Fibroblast of skin of scalp (primary cell): Measurements from ENCODE around the gene TANGO2.

Experiments used
- DNase-seq: peaks from one replicate; pipeline ENCODE4 v3.0.0-alpha.2; 2013

Gene TANGO2

DNA sequence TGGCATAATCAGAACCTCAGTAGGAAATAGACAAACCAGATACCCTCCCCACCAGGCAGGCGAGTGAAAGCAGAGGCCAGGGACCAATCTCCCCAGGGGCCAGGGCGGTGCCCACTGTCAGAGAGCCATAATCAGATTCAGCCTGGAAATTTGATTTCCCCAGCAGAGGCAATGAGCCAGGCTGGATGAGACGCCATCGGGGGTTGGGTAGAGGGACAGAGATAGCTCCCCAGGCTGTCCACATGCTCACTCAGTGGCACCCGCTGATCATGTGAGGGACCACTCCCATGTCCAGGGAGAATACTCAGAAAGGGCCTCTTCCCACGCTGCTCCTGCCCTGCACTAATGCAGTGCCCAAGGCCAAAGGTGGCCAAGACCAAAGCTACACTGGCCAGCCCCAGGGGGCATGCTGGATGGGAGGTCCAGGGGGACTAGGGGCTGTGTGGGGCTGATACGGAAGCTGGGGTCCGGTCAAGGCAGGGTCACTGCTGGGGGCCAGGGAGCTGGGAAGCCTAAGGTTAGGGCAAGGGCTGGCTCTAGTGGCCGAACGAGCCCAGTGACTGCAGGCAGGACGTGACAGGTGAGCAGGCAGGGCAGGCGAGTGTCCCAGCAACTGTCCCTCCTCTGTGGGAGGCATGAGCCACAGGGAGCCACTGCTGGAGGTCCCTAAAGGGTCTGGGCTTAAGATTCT is 24.1 kb upstream of the TANGO2 start:
- DNase-seq: no peak

DNA sequence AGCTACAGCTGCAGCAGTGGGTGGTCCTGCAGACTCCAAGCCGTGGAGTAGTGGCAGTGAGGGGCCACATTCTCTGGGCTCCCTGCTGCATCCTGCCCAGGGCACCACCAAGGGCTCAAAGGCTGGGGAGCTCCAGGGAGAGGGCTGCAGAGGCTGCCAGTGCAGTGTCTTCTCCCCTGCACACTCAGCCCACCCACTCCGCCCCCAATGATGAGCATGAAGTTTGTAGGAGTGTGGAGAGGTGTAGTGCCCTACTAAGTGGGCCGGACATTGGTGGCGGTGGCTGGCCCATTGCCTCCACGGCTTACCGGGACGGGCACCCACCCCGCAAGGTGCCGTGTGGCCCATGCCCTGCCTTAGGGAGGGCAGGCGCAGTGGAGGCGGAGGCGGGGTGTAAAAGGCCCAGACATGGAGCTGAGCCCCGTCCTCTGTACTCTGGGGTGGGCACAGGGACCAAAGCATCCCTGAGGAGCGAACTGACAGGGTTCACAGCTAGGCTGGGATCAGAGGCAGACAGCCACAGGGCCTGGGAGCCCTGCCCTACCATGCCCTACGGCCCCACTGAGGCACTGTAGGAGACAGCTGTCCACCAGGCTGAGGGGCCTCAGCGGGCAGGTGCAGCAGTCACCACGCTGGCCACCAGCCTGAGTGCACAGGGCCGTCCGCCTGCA is 23.2 kb upstream of the TANGO2 start:
- no peak for DNase-seq

DNA sequence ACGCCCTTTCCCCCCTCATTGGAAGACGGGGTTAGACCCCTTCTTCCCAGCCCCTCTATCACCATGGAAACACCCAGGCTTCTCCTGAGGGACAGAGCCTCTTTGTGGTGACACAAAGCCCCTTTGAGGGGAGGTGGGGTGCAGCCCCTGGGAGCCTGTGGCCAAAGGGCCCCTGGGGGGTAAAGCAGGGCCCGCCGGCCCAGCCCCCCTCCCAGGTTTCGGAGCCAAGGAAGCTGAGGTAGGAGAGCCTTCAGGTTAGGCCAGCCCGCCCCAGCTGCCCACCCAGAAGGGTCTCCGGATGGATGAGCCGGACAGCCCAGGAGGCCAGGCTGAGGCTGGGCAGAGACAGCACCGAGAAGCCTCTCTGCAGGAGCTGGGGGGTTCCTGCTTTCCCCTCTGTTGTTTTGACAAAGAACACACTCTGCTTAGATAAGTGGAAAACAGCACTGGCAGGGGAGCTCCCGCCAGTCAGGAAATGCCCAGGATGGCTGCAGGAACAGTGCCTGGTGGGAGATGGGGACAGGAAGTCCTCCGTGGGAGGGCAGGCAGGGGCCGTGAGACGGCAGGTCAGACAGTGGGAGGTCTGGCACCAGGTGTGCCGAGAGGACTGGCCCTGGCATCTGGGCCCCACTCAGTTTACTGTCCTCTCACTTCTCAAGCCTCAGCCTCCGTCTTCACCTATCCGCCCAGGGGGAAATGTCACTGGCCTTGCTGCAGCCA is 22.5 kb upstream of the TANGO2 start:
- no peak for DNase-seq

DNA sequence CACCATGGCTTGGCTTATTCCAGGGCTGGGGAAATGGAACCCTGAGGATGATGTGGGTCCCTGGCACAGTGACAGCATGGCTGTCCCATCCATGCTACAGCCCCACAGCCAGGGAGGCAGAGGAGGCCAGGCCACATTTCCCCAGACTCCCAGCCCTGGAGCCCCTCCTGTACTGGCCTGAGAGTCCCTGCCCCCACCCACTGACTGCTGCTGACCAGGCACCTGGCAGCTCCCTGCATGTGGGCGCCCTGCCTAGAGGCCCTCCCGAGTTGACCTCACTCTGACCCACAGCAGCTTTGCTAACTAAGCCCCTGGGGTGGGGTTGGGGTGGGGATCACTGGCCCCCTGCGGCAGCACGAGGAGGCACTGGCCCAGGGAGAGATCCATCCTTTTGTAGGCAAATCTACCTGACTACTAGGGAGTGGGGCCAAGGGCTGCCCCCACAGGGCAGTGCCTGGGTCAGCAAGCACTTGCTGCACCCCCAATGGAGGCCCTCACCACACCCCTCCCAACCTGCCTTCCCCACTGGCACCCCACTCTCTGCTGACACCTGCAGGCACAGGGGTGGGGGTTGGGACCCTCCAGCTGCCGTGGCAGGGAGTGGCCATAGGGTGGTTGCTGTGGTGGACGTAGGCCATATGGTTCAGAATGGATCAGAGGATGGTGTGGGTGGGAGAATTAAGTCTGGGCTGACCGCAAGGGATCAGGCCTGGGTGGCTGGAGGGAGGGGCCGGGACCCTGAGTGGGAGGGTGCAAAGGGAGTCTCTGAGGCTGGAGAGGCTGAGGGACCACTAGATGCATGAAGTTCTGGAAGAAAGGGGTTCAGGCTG is 21.7 kb upstream of the TANGO2 start:
- DNase-seq: no peak

DNA sequence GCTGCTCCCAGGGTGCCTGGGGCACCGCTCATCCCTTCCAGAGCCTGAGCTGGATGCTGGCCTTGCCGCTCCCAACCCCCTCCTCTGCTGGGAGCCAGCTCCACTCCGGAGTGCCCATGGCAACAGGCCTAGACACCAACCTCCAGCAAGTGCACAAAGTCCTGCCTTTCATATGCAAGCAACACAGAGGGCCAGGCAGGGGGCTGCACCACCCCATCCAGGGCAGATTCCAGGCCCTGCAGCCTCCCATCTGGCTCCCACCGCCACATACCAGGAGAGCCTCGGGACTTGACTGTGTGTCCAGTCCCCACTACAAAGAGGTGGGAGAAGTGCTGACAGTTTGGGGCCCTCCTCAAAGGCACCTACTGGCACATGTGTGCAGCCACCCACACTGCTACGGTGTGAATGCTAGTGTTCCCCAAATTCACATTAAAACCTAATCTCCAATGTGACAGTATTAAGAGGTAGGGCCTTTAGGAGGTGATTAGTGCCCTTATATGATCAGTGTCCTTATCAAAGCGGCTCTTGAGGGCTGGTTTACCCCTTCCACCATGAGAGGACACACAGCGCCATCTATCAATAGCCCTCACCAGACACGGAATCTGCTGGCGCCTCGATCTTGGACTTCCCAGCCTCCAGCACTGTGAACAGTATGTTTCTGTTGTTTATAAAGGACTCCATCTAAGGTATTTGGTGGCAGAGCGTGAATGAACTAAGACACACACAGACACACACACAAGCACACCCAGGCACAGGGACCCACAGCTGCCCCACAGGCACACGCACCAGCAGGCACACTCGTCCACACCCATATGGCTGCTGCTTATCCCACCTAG is 20.4 kb upstream of the TANGO2 start:
- DNase-seq: no peak

DNA sequence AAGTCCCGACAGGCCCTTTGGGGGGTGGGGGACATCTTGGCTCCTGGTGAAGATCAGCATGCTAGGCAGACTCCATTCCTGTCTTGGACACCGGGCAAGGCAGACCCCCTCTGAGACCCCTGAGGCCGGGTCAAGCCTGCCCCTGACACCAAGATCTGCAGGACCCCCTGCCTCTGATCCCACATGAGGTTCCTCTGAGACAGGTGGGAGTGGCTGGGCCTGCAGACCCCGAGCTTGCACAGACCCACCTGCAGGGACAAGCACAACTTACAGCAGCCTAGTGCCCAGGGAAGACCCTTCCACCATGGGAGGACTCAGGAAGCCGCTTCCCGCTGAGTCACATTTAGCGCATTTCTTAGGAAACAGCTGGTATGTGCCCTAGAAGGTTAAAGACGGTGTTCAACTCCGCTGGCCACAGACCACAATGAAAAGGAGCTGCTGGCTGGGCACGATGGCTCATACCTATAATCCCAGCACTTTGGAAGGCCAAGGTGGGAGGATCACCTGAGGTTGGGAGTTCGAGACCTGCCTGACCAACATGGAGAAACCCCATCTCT is 19.8 kb upstream of the TANGO2 start:
- DNase-seq: no peak

DNA sequence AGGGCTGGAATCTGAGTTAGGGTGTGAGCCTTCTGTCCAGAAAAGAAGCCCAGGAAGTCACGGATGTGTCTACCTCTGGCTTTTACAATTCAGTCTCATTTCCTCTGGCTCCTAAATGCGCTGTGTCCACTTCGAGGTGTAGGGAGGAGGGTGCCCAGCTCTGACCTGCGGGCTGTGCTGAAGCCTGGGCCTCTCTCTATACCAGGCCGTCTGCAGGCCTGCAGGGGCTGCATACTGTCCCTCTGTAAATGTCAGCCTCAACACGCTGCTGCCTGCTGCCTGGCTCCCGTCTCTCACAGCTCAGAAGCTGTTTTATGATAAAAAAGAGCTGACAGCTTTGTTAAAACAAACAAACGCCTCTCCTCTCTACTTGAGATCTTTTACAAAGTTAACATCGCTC is 18.8 kb upstream of the TANGO2 start:
- DNase-seq: no peak

DNA sequence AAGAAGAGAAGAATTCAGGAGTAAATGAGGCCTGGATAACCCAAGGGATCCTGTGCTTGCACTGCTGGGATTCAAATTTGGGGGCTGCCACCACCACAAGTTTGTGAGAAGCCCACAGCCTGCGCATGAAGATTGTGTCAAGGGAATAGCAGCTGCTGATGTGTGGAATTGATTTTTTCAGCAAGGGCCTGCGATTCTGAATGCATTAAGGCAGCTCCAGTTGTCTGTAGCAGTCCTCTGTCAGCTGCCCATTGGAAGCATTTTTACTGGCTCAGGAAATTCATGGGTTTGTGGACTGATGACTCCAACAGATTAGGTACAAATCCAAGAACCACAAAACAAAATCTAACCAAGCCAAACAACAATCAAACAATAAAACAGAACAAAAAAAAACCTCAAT is 18.3 kb upstream of the TANGO2 start:
- DNase-seq: no peak

DNA sequence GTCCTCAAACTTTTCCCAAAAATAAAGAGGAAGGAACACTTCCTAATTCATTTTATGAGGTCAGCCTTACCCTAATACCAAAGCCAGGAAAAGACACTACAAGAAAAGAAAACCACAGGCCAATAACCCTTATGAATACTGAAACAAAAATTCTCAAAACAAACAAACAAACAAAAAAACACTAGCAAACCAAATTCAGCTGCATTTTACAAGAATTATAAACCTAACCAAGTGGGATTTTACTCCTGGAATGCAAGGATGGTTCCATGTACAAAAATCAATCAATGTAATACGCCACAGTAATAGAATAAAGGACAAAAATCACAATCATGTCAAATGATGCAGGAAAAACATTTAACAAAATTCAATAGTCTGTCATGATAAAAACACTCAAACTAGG is 17.6 kb upstream of the TANGO2 start:
- no peak for DNase-seq

DNA sequence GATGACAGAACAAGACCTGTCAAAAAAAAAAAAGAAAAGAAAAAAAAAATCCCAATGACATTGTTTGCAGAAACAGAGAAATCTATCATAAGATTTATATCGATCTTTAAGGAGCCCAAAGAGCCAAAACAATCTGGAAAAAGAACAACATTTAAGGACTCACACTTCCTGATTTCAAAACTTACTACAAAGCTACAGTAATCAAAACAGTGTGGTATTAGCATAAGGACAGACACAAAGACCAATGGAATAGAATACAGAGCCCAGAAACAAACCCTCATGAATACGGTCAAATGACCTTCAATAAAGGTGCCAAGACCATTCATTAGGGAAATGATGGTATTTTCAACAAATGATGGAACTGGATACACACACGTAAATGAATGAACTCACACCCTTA is 16.4 kb upstream of the TANGO2 start:
- no peak for DNase-seq

DNA sequence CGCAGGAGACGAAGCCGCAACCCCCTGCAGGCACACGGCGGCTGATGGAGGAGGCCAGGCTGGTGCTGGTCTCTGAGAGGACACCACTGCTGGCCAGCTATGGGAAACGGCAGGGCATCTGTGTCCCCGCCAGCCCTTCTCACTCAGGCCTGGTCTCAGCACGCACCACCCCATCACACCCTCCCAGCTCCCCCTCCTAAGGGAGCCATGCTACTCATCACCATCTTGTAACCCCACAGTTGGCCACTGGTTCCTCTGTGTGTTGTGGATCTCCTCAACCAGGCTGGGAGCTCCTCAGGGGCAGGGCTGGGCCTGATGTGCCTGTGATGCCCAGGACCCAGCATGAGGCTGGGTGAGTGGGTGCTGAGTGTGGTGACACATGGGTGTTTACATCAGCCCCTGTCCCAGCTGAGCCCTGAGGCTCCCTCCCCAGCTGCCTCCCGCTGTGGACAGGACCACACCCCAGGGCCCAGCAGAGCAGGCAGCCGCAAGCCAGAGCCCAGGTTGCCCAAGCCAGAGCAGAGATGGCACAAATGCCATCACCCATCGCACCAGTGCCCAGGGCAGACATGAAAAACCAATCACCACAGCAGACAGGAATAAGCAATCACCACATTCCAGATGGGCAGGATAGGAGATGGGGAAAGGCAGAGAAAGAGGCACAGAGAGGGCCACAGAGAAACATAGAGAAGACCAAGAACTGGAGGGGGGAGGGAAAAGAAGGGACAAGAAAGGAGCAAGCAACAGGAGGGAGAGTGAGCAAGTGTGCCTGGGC is 12.5 kb upstream of the TANGO2 start:
- no peak for DNase-seq

DNA sequence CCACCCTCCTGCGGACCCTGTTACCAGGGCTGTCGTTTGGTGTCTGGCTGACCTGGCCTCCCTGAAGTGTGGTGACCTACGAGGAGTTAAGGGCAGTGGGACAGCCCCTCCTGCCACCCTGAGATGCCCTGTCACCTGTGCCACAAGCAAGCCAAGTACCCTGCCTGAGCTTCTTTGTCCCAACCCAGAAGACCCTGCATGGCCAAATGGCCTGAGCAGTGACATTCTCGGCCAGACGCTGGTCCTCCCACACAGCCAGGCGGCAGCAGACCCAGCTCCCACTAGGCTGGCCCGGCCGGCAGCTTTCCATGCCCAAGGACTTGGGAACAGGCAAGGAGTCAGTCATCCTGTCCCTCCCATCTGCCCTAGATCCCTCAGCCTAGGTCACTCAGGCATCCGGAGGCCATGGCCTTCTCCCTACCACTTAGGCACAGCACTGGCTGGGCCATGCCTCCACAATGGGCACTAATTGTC is 11.9 kb upstream of the TANGO2 start:
- no peak for DNase-seq

DNA sequence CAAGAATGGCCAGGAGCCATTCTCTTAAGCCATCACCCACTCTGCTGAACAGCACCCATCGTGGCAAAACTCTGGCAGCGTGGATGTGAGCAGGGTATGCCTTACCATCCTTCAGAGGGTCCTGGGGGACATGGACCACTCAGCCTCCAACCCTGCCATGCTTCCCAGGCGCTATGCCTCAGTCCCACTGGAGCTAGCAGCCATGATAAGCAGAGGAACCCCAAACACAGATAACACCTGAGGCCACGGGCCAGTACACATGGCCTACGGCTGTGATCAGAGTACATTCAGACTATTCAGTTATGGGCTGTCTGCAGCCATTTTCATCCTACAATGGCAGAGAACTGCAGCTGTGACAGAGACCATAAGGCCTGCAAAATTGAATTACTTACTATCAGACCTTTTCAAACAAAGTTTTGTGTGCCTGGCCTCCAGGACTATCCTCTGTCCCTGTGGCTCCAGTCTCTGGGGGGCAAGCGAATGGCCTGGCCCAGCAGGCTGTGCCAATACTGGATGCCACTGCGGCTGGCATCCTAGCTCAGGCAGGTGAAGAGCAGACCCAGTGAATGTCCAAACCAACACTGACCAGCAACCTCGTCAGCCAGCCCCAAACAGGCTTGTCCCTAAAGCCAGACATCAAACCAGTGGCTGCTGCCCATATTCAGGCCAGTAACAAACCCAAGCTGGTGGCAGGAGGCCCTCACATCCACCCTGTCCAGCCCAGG is 11.2 kb upstream of the TANGO2 start:
- no peak for DNase-seq

DNA sequence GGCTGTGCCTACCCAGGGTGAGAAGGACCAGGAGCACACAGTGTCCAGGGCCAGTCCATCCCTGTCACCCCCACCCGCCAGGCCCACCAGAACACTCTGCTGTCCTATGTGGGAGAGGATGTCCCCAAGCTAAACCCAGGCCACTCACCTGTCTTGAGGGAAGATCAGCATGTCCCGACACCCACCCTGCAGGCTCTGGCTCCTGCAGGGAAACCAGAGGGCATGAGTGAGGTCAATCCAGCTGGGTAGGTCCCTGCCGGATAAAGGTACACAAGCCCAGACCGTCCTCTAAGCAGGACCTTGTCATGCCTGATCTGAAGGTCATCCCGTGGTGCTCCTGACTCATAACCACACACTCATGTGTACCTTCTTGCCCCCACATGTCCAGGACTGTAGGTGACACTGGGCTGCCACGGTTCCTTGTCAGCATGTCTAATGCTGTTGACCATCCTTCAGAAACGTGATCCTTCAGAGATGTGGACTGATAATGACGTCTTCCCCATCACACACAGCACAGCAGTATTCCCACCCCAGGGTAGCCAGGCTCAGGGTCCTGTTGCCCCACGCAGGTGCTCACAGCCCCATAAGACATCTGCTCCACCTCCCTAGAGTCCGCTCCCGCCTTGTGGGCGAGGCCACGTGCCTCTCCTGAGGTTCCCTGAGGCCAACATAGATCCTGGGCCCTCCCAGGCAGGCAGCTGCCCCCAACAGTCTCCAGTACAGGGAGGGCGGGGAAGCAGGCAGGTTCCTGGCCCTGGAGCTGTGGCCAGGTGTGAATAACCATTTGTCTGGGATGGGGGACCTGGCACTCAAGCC is 10.4 kb upstream of the TANGO2 start:
- no peak for DNase-seq

DNA sequence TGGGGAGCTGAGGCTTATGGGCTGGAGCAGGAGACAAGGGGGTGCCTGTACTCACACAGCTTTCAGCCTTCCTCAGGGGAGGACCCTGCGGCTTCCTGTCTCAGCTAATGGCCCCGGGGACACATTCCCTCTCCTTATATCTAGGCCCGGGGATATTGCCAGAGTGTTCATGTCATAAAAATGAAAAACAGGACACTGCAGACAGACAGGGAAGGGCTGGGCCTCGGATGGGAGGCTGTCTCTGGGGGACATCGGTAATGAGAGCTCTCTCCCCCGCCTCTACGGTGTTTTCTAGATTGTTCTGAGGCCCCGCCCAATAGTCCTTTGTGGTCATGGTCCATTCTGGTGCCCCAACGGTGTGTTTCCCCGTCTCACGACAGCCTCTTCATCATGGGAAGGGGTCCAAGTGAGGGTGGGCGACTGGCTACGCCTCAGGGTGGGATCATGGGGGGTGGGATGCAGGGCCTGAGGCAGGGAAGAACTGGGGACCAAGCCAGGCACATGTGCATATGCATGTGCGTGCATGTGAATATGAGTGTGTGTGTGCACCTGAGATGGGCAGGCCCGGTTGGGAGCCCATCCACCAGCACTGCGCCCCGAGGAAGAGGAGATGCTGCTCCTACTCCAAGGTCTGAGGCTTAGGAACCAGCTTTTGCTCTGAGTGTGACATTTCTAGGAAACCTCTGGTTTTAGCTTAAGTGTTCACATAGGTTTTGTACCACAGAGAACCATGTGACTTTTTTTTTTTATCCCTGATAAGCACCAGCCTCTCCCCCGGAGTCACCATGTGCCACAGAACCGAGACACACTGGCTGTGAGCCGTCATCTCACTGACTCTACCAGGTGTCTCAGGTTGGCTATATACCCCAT is 9.6 kb upstream of the TANGO2 start:
- DNase-seq: no peak

DNA sequence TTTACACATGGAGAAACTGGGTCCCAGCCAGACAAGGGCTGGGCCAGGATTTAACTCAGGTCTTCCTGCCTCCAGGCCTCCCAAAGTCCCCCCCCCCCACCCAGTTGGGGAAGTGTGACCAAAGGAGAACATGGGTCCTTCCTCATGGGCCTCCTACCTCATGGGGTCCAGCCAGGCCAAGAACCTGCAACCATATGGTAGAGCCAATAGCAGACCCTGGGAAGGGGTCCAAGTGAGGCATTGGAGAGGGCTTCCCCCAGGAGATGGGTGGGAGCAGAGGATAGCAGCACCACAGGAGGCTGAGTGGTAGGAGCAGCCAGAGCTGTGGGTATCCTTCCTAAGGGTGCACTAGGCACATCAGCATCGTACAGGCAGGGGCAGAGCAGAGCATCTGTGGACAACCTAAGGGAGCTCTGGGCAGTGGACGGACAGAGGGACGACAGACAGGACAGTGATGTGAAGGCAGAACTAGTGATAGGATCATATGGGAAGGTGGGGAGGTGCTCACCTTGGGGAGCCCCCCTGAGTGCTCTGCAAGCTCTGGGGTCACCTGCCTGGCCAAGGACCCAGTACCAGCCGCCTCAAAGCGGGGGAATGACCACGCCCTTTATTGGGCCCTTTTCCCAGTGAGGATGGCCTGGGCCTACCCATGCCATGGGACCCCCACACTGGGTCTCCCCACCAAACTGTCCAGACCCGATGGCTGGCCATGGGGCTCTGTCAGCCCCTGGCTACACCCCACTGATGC is 8.7 kb upstream of the TANGO2 start:
- DNase-seq: no peak

DNA sequence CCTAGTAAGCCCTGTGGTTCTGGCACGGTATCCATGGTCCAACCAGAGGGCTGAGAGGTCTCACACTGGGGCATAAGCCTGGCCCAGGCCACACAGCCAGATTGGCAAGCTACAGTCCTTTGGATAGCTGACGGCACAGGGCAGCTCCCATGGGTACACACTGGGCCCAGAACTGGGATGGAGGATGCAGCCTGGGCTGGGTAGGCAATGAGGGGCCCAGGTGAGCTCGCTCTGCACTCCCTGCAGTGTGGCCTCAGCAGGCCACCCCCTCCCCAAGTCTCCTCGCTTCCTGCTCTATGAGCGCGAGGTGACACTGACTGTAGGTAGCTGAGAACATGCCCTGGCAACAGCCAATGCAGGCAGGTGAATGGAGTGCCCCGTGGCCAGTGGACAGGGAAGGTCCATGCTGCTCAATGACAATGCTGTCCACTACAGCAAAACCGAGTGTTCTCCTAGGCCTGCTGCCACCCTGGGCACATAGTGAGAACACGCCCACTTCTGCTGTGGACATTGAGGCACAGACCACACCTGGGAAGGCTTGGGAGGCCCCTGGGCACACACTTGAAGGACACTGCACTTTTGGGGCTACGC is 8.1 kb upstream of the TANGO2 start:
- DNase-seq: no peak
